Neural progenitor cell (in vitro differentiated cells): Measurements from ENCODE around the gene PRKCA. TPM values are rescaled to one million over a fixed set of nuclear protein-coding genes. Genes with fewer than 3 reads are reported as not detected.

ENCODE experiments used
- DNase-seq: peaks from one replicate; pipeline ENCODE4 v3.0.0-alpha.2; 2016; ENCODE audit warnings: low spot score
- H2AFZ ChIP-seq: fragments of 200-600 bp; sonication (generic); replicated peaks from 2 replicates; pipeline ENCODE4 v1.6.1; 2016; ENCODE audit warnings: antibody characterized with exemption
- H3F3A ChIP-seq: fragments of 200-600 bp; sonication (generic); 2 replicates; pipeline ENCODE4 v1.6.1; 2016; ENCODE audit warnings: antibody characterized with exemption, low read depth
- H3K27ac ChIP-seq: fragments of 200-600 bp; sonication (generic); 2 replicates; pipeline ENCODE4 v1.5.1; 2016; ENCODE audit warnings: mild to moderate bottlenecking
- H3K27me3 ChIP-seq: fragments of 200-600 bp; sonication (generic); 2 replicates; pipeline ENCODE4 v1.6.1; 2016; ENCODE audit warnings: mild to moderate bottlenecking, moderate library complexity
- H3K36me3 ChIP-seq: fragments of 200-600 bp; sonication (generic); 2 replicates; pipeline ENCODE4 v1.5.1; 2016
- H3K4me1 ChIP-seq: fragments of 200-600 bp; sonication (generic); 2 replicates; pipeline ENCODE4 v1.6.1; 2016; ENCODE audit warnings: mixed run types
- H3K4me2 ChIP-seq: fragments of 200-600 bp; sonication (generic); 2 replicates; pipeline ENCODE4 v1.6.1; 2016
- H3K4me3 ChIP-seq: fragments of 200-600 bp; sonication (generic); 2 replicates; pipeline ENCODE4 v1.5.1; 2016
- H3K79me2 ChIP-seq: fragments of 200-600 bp; sonication (generic); 2 replicates; pipeline ENCODE4 v1.6.1; 2016; ENCODE audit warnings: low read depth
- H3K9ac ChIP-seq: fragments of 200-600 bp; sonication (generic); 2 replicates; pipeline ENCODE4 v1.6.1; 2016
- H3K9me3 ChIP-seq: fragments of 200-600 bp; sonication (generic); 2 replicates; pipeline ENCODE4 v1.5.1; 2016; ENCODE audit warnings: low read depth
- H4K20me1 ChIP-seq: fragments of 200-600 bp; sonication (generic); 2 replicates; pipeline ENCODE4 v1.6.1; 2016; ENCODE audit warnings: low read depth
- H3K27ac Mint-ChIP-seq: 3 replicates; pipeline ENCODE4 v1.8.0; 2021; ENCODE audit warnings: mixed read lengths
- H3K27me3 Mint-ChIP-seq: 2 replicates; pipeline ENCODE4 v1.8.0; 2022; ENCODE audit warnings: low read depth, mild to moderate bottlenecking, inconsistent platforms, moderate library complexity, mixed read lengths; ENCODE audit not compliant: insufficient read depth
- H3K36me3 Mint-ChIP-seq: 3 replicates; pipeline ENCODE4 v1.8.0; 2021; ENCODE audit warnings: mixed read lengths
- H3K4me1 Mint-ChIP-seq: 3 replicates; pipeline ENCODE4 v1.8.0; 2021; ENCODE audit warnings: mixed read lengths
- H3K4me3 Mint-ChIP-seq: 3 replicates; pipeline ENCODE4 v1.8.0; 2021; ENCODE audit warnings: mild to moderate bottlenecking, moderate library complexity, mixed read lengths
- H3K9me3 Mint-ChIP-seq: 3 replicates; pipeline ENCODE4 v1.8.0; 2020; ENCODE audit warnings: mixed read lengths
- CTCF ChIP-seq: fragments of 200-600 bp; sonication (generic); IDR thresholded peaks from 2 replicates; pipeline ENCODE4 v1.5.1; 2017; ENCODE audit warnings: antibody characterized with exemption, mild to moderate bottlenecking
- EZH2 ChIP-seq: fragments of 200-600 bp; sonication (generic); IDR thresholded peaks from 2 replicates; pipeline ENCODE4 v1.6.1; 2017; ENCODE audit warnings: antibody characterized with exemption, mild to moderate bottlenecking, moderate library complexity
- EZH2phosphoT487 ChIP-seq: fragments of 200-600 bp; sonication (generic); IDR thresholded peaks from 2 replicates; pipeline ENCODE4 v1.6.1; 2017; ENCODE audit warnings: antibody characterized with exemption
- total RNA-seq: library from RNA; depleted of rRNA; stranded (reverse); fragments of >200 nt; gene quantifications from 2 replicates; pipeline ENCODE4 v1.2.3, GENCODE V29; 2015; ENCODE audit warnings: low replicate concordance

The PRKCA gene
- total RNA-seq, 1 donor from 2014 or later = 2.1 TPM

GRCh38 chr17:66675991-66676371 is 373.6 kb downstream of the PRKCA start:
- no peaks in the 10 kb centered on the region for H3K27me3 ChIP-seq
- no peaks in the 10 kb centered on the region for H3F3A ChIP-seq
- TF ChIP-seq CTCF (no peak), EZH2 (no peak), EZH2phosphoT487 (no peak)
- no peaks in the 10 kb centered on the region for H3K4me1 ChIP-seq
- peak overlapping the region; percentile 40 for H3K27ac Mint-ChIP-seq
- DNase-seq = no peak
- H3K27me3 Mint-ChIP-seq = peaks cover 3% of the 10 kb centered on the region
- no peaks in the 10 kb centered on the region for H3K36me3 Mint-ChIP-seq
- peaks cover 3% of the 10 kb centered on the region for H3K9me3 Mint-ChIP-seq
- no peak overlapping the region for H3K4me2 ChIP-seq
- H3K4me3 Mint-ChIP-seq = no peak overlapping the region
- no peaks in the 10 kb centered on the region for H3K9me3 ChIP-seq
- H2AFZ ChIP-seq = no peak overlapping the region
- no peak overlapping the region for H3K27ac ChIP-seq
- H3K4me3 ChIP-seq = no peak overlapping the region
- no peak overlapping the region for H3K9ac ChIP-seq
- no peaks in the 10 kb centered on the region for H3K36me3 ChIP-seq
- H3K4me1 Mint-ChIP-seq = peaks cover 12% of the 10 kb centered on the region
- H4K20me1 ChIP-seq = no peaks in the 10 kb centered on the region
- H3K79me2 ChIP-seq = no peaks in the 10 kb centered on the region

- H3K27ac ChIP-seq = no peak overlapping the region
- DNase-seq = no peak
- H3K36me3 ChIP-seq = no peaks in the 10 kb centered on the region
- no peaks in the 10 kb centered on the region for H3K36me3 Mint-ChIP-seq
- peaks cover 3% of the 10 kb centered on the region for H3K9me3 Mint-ChIP-seq
- no peaks in the 10 kb centered on the region for H3K27me3 ChIP-seq
- peaks cover 3% of the 10 kb centered on the region for H3K27me3 Mint-ChIP-seq
- H3K9ac ChIP-seq = no peak overlapping the region
- no peak overlapping the region for H2AFZ ChIP-seq
- H3K4me3 ChIP-seq = no peak overlapping the region
- H3K27ac Mint-ChIP-seq = peak overlapping the region; percentile 54
- no peaks in the 10 kb centered on the region for H3K79me2 ChIP-seq
- H3K4me3 Mint-ChIP-seq = no peak overlapping the region
- H3K4me1 ChIP-seq = no peaks in the 10 kb centered on the region
- no peak overlapping the region for H3K4me2 ChIP-seq
- H3K9me3 ChIP-seq = no peaks in the 10 kb centered on the region
- no peak for TF ChIP-seq EZH2
- no peak for TF ChIP-seq EZH2phosphoT487
- TF ChIP-seq CTCF = no peak
- no peaks in the 10 kb centered on the region for H3F3A ChIP-seq
- no peaks in the 10 kb centered on the region for H4K20me1 ChIP-seq
- peaks cover 12% of the 10 kb centered on the region for H3K4me1 Mint-ChIP-seq
These were observed 374.0 kb downstream of the PRKCA start for GRCh38 chr17:66676421-66676820.

- no peak overlapping the region for H3K27ac ChIP-seq
These were observed 375.0 kb downstream of the PRKCA start for GRCh38 chr17:66677201-66677981.

More at GRCh38 chr17:66677201-66677981, 375.0 kb downstream of the PRKCA start:
- H3K9ac ChIP-seq = no peak overlapping the region
- no peak overlapping the region for H2AFZ ChIP-seq
- H3F3A ChIP-seq = no peaks in the 10 kb centered on the region
- Mint-ChIP-seq H3K9me3 (peaks cover 3% of the 10 kb centered on the region), H3K36me3 (no peaks in the 10 kb centered on the region), H3K27ac (no peak overlapping the region), H3K27me3 (peaks cover 3% of the 10 kb centered on the region), H3K4me3 (no peak overlapping the region), H3K4me1 (peaks cover 12% of the 10 kb centered on the region)
- TF ChIP-seq EZH2 = no peak
- TF ChIP-seq EZH2phosphoT487 = no peak
- TF ChIP-seq CTCF = no peak
- H3K4me1 ChIP-seq = no peaks in the 10 kb centered on the region
- H3K27me3 ChIP-seq = no peaks in the 10 kb centered on the region
- no peaks in the 10 kb centered on the region for H3K79me2 ChIP-seq
- H3K9me3 ChIP-seq = no peaks in the 10 kb centered on the region
- H3K4me2 ChIP-seq = no peak overlapping the region
- no peak for DNase-seq
- no peaks in the 10 kb centered on the region for H4K20me1 ChIP-seq
- H3K36me3 ChIP-seq = no peaks in the 10 kb centered on the region
- no peak overlapping the region for H3K4me3 ChIP-seq
